Nucleus accumbens (tissue), 56 donors: ENCODE results near the gene CYBA.
"Not testable (repeated sequence)": the region's sequence is repeated elsewhere in the genome, so short reads cannot be mapped to it uniquely, and the experiment has no call there.

ENCODE experiments used
- DNase-seq, 56 donors: peaks; one replicate each; lab custom pipeline; 2025; lab: John Stamatoyannopoulos, UW

CYBA gene

GRCh38 chr16:88617268-88618031, 33.4 kb downstream of the CYBA start:
- no peak for DNase-seq

DNA sequence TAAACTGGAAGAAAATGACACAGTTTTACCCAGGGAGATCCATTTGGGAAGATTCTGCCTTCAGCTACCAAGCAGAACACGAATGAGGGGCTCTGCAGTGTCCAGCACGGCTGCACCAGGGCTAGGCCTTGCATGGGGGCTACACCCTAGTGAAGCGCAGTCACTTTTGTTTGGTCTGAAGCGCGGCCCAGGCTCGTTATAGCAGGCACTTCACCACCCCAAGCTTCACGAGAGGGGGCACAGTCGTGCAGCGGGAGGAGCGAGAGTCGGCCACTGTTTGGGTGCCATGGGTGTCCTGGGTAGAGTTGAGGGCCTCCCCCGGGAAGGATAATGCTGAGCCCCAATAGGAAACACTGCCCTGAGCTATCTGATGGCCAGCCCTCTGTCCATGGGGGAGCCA, 34.1 kb downstream of the CYBA start:
- DNase-seq = no peak

GRCh38 chr16:88616320-88616719, 34.5 kb downstream of the CYBA start:
- no peak for DNase-seq

GRCh38 chr16:88614818-88615580, 35.9 kb downstream of the CYBA start:
- DNase-seq = no peak

- DNase-seq = peak in 2 of 56 donors; percentile 16 to 19
Measured at GRCh38 chr16:88613911-88614817, 36.7 kb downstream of the CYBA start.

DNA sequence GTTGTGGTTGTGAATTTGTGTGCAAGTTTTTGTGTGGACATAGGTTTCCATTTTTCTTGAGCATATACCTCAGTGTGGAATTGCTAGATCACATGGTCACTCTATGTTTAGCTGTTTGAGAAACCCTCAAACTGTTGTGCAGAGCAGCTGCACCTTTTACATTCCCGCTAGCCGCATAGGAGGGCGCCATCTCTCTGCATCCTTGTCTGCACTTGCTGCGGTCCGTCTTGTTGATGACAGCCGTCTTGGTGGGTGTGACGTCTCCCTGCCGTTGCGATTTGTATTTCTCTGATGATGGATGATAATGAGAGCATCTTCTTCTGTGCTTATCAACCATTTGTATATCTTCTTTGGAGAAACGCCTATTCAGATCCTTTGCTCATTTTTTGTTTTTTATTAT, 37.6 kb downstream of the CYBA start:
- no peak for DNase-seq

GRCh38 chr16:88610909-88611812, 39.7 kb downstream of the CYBA start:
- peak in 24 of 56 donors; percentile 3 to 53 (median 24) for DNase-seq

GRCh38 chr16:88610080-88610479, 40.8 kb downstream of the CYBA start:
- DNase-seq = no peak

- not testable (repeated sequence) for DNase-seq
Measured at GRCh38 chr16:88609426-88609825, 41.4 kb downstream of the CYBA start.

DNA sequence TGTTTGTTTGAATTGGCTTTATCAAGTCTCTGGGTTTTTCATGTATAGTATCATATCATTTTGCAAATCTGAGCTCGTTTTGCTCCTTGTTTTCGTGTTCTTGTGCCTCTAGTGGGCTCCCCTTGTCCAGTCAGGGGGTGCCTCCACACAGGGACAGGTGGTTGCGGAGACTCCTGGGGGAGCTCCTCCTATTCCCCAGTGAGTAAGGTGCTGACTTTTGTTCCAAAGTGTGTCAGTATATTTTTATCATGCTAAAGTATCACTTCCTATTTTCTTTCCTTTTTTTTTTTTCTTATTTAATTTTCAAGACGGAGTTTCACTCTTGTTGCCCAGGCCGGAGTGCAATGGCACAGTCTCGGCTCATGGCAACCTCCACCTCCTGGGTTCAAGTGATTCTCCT, 42.8 kb downstream of the CYBA start:
- DNase-seq = no peak

DNA sequence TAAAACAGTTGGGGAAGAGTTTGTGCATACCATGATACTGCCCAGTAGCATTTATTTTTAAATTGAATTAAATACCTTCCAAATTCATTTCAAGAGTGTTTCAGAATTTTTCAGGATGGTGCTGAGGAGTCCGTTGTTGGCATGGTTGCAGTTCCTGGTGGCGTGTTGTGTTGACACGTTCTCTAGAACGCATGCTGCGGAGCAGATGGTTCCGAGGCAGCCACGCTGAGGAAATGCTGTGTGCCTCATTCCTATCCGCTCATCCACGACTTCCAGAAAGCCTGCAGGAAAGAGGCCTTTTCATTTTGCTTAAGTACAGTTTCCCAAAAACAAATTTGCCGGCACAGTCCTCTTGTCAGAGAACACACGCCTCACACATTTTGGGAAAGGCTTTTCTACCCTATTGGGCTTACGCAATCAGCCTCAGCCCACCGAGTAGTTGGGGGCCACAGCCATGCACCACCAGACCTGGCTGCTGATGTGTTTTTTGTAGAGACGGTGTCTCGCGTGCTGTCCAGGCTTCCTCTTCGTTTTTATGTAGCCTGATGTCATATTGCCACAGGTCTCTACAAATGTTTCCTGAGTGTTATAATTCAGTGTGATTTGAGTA, 44.6 kb downstream of the CYBA start:
- no peak for DNase-seq

DNA sequence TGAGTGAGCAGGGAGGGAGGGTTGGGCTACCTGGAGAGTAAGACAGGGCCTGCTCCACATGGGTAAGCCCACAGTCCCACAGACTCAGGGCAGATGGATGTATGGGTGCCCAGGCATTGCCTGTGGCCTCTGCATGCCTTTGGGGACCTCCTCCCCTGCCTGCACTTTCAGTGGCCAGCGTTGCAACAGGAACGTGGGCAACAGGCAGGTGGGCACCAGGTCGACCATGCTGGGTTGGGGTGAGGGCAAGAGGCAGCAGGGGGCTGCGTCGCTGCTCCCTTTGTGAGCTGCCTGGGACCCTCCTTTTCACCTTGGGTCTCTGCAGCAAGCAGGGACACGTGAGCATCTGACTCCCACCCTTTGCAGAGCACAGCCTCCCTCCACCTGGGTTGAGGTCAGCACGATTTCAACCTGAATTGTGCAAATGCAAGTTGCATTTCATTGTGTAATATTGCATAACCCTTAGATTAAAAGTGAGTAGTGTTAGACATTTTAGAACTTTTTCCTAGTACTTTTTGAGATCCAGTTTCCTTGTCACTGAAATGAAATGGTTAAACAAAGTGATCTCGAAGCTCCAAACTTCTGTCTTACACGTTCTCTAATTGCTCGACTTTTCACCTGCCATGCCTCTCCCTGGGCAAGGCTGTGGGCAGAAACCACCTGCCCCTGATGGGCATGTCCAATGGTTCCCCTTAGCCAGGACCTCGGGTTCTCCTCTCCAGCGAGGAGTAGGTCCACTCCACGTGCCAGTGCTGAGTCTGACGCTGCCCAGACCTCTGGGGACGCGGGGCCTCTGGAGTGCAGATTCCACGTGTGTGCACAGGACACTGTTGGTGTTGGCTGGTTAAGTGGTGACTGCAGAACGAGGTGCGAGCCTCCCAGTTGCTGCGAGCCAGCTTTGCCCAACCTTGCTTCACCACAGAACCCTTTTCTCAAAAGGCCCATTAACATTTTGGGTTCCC, 45.4 kb downstream of the CYBA start:
- DNase-seq = no peak

DNA sequence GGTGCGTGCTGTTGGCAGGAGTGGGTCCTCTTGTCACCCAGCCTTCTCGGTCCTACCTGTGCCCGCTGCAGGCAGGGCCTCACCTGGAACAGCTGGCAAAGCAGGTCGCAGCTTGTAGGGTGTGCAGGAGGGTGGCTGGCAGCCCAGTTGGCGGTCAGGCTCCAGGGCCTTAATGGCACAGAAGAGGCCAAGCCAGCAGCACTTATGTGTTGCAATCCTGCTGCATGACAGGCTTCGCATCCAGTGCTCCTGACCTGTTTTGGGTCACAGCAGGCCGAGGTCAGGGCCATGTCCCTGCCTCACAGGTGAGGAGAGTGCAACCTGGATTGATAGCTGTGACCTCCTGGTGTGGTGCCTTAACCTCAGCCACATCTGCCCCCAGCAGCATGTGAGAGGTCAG, 48.8 kb downstream of the CYBA start:
- no peak for DNase-seq

GRCh38 chr16:88601313-88602036, 49.4 kb downstream of the CYBA start:
- DNase-seq = no peak

DNA sequence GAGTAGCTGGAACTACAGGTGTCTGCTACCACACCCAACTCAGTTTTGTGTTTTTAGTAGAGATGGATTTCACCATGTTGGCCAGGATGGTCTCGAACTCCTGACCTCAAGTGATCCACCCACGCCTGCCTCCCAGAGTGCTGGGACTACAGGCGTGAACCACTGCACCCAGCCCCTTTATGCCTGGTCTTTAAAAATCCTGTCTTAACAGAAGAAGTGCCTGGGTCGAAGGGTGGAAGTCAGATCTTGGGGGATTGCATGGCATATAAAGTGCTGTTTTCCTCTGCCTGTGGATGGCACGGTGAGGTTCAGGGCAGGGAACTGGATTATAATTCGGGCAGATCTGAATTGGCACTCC, 50.3 kb downstream of the CYBA start:
- no peak for DNase-seq

DNA sequence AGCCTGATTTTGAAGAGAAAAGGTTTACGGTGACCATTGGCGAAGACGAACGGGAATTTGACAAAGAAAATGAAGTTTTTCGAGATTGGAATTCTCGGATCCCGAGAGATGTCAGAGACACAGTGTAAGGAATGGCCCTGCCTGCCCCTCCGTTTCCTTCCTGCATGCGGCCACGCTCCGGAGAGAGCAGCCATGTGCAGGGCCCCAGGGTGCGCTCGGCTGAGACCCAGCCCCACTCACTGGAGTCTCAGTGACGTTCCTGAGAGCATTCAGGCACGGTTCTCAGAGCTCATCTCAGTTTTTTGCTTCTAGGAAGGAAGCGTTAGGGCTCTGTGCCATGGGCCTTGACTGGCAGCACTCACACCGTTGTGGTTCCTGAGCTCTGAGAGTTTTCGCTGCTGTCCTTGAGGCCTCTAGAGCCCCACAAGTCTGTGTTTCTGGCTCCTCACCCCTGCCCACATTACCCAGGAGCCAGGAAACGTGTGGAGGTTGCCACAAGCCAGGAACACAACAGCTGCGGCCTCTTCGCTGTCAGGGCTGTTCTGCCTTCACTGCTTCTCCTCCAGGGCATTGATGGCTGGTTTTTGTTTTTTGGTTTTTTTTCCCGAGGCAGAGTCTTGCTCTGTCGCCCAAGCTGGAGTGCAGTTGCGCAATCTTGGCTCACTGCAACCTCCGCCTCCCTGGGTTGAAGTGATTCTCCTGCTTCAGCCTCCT, 50.9 kb downstream of the CYBA start:
- DNase-seq = no peak
